ENCODE measurements around the gene TTYH1. TPM values are rescaled to one million over a fixed set of nuclear protein-coding genes. Genes with fewer than 3 reads are reported as not detected.
A peak's percentile ranks its signal among the peaks of the same experiment; 100 is the strongest.

Gene TTYH1
- total RNA-seq, 2 experiments from 2014 or later, result not detected

DNA sequence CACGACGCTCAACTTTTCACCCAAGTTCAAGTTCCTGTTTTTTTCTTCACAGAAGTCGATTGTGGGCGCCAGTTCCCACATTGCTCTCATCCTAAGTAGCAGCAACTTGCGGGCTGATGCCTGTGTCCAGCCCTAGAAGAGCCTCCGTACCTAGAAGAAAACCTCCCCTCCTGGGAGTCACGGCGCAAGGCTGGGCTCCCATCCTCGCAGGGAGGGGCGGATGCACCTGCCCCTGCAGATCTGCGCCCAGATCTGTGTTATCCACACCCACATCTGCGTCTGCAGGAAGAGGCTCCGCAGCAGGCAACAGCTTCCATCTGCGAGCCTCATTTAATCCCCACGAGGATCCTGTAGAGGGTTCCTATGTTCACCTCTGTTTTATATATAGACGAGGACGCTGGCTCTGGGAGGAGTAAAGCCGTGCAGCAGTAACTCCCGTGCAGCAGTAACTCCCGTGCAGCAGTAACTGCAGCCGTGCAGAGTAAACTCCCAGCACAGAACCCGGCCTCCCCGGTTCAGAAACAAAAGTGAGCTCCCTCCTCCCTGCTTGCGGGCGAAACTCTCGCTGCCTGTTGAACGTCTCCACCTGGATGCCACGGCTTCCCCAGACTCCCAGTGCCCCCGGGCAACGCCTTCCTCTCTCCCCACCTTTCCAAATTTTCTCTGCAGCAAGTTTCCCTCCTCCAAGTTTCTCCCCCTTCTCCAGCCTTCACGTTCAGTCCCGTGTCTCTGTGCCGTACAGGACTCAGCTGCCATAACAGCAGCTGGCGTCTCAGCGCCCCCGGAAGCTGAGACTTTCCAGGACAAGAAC, 27.1 kb upstream of the TTYH1 start:
- CTCF ChIA-PET, result interaction anchor here (0.9 to 2.1 kb wide), 3 partner anchors 16 to 64 kb away, joined by 4 to 6 read pairs (median 5); partner anchors contain the start of gene LAIR1
- no peaks in the 10 kb centered on the region for H3K36me3 Mint-ChIP-seq (ENCODE audit: low read depth)
- H3K27ac ChIP-seq (ENCODE audit: low read depth in 1 of 2, low read length in 2 of 2), result peak overlapping the region; percentile 3 to 71
- no peaks in the 10 kb centered on the region for H3K9me3 ChIP-seq (ENCODE audit: control insufficient read depth in 1 of 2, insufficient read depth in 1 of 2, low read length in 2 of 2)
- intact Hi-C loops (cut with DNase I, micrococcal nuclease), result loop anchor here (2.0 kb wide), 2 partner anchors 23 to 31 kb away; partner anchors contain the start of gene LAIR1 (in 1 of the 2)
- H3K36me3 ChIP-seq (ENCODE audit: insufficient read depth, low read length), result no peaks in the 10 kb centered on the region
- peaks cover 45% of the 10 kb centered on the region for H3K4me1 Mint-ChIP-seq (ENCODE audit: low read depth)
- TF ChIP-seq, protein P1, sequence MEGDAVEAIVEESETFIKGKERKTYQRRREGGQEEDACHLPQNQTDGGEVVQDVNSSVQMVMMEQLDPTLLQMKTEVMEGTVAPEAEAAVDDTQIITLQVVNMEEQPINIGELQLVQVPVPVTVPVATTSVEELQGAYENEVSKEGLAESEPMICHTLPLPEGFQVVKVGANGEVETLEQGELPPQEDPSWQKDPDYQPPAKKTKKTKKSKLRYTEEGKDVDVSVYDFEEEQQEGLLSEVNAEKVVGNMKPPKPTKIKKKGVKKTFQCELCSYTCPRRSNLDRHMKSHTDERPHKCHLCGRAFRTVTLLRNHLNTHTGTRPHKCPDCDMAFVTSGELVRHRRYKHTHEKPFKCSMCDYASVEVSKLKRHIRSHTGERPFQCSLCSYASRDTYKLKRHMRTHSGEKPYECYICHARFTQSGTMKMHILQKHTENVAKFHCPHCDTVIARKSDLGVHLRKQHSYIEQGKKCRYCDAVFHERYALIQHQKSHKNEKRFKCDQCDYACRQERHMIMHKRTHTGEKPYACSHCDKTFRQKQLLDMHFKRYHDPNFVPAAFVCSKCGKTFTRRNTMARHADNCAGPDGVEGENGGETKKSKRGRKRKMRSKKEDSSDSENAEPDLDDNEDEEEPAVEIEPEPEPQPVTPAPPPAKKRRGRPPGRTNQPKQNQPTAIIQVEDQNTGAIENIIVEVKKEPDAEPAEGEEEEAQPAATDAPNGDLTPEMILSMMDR (IDR thresholded peaks at IDR 0.05), result no peak
- no peaks in the 10 kb centered on the region for H3K27me3 ChIP-seq (ENCODE audit: control insufficient read depth in 1 of 2, insufficient read depth in 2 of 2, low read length in 2 of 2)
- peak overlapping the region; percentile 68 for H3K4me3 ChIP-seq (ENCODE audit: low read length)
- DNase-seq (peak in 12 of 14 experiments; percentile 7 to 68 (median 44)), ATAC-seq (ENCODE audit: poor library complexity) (peak; percentile 75)
- peaks cover 46% of the 10 kb centered on the region for H3K4me1 ChIP-seq (ENCODE audit: insufficient read depth, low read length)
- H3K4me3 Mint-ChIP-seq, result peak overlapping the region; percentile 92
- H3K9me3 Mint-ChIP-seq, result no peaks in the 10 kb centered on the region
- POLR2A ChIA-PET, result interaction anchor here (0.9 to 2.3 kb wide), 12 partner anchors 9 to 61 kb away, joined by 4 to 31 read pairs (median 8); partner anchors contain the start of genes LAIR1 and LENG8
- no peaks in the 10 kb centered on the region for H3K27me3 Mint-ChIP-seq
- H3K27ac Mint-ChIP-seq, result peak overlapping the region; percentile 82

DNA sequence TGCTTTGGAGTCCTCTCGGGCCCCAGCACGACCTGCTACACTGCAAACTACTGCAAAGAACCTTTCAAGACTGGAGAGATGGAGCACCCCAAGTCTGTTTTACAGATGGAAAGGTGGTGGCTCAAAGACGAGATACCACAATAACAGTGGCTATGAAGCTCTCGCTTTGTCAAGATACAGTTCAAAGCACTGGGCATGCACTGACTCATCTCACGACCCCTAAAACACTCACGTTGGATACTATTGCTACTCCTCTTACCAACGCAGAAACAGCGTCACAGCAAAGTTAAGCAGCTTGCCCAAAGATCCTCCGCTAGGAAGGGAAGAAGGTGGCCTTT, 26.5 kb upstream of the TTYH1 start:
- peak overlapping the region; percentile 68 for H3K4me3 ChIP-seq (ENCODE audit: low read length)

DNA sequence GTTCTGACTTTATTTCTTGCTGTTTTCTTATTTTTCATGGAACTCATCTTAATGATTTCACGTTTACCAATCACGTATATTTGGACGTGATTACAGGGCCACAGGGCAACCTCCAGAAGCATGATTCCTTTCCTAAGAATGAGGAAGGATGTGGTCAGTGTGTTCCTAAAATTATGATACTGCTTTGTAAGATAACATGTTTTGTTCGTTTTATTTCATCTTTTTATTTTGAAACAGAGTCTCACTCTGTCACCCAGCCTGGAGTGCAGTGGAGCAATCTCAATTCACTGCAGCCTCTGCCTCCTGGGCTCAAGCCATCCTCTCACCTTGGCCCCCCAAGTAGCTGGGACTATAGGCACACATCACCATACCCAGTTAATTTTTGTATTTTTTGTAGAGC, 25.7 kb upstream of the TTYH1 start:
- TF ChIP-seq, protein P1 (IDR thresholded peaks at IDR 0.05), result no peak
- H3K4me1 ChIP-seq (ENCODE audit: insufficient read depth, low read length), result peaks cover 44% of the 10 kb centered on the region
- intact Hi-C loops (cut with DNase I, micrococcal nuclease), result loop anchor here (2.0 kb wide), 2 partner anchors 25 to 33 kb away; partner anchors contain the start of gene LAIR1 (in 1 of the 2)
- H3K27ac Mint-ChIP-seq, result no peak overlapping the region
- H3K4me3 ChIP-seq (ENCODE audit: low read length), result no peak overlapping the region
- CTCF ChIA-PET, result interaction anchor here (2.1 kb wide), 1 partner anchor 65 kb away, joined by 5 read pairs; no protein-coding TSS in a partner anchor
- no peaks in the 10 kb centered on the region for H3K9me3 ChIP-seq (ENCODE audit: control insufficient read depth in 1 of 2, insufficient read depth in 1 of 2, low read length in 2 of 2)
- no peaks in the 10 kb centered on the region for H3K9me3 Mint-ChIP-seq
- H3K36me3 ChIP-seq (ENCODE audit: insufficient read depth, low read length), result no peaks in the 10 kb centered on the region
- no peaks in the 10 kb centered on the region for H3K36me3 Mint-ChIP-seq (ENCODE audit: low read depth)
- no peak for DNase-seq
- H3K4me3 Mint-ChIP-seq, result peak overlapping the region; percentile 3
- no peak for ATAC-seq (ENCODE audit: poor library complexity)
- no peak overlapping the region for H3K27ac ChIP-seq (ENCODE audit: low read depth in 1 of 2, low read length in 2 of 2)
- POLR2A ChIA-PET, result interaction anchor here (1.6 to 2.3 kb wide), 4 partner anchors 10 to 62 kb away, joined by 6 to 31 read pairs (median 10); no protein-coding TSS in a partner anchor
- peaks cover 42% of the 10 kb centered on the region for H3K4me1 Mint-ChIP-seq (ENCODE audit: low read depth)
- H3K27me3 ChIP-seq (ENCODE audit: control insufficient read depth in 1 of 2, insufficient read depth in 2 of 2, low read length in 2 of 2), result no peaks in the 10 kb centered on the region
- no peaks in the 10 kb centered on the region for H3K27me3 Mint-ChIP-seq

More for the DNA sequence above, 26.5 kb upstream of the TTYH1 start:
- peak overlapping the region; percentile 92 for H3K4me3 Mint-ChIP-seq
- POLR2A ChIA-PET, result interaction anchor here (0.9 to 2.3 kb wide), 12 partner anchors 9 to 61 kb away, joined by 4 to 31 read pairs (median 8); partner anchors contain the start of genes LAIR1 and LENG8
- ATAC-seq (ENCODE audit: poor library complexity), result peak; percentile 3
- CTCF ChIA-PET, result interaction anchor here (0.9 to 2.1 kb wide), 3 partner anchors 17 to 64 kb away, joined by 4 to 6 read pairs (median 5); partner anchors contain the start of gene LAIR1
- Histone ChIP-seq H3K9me3 (ENCODE audit: control insufficient read depth in 1 of 2, insufficient read depth in 1 of 2, low read length in 2 of 2) (no peaks in the 10 kb centered on the region), H3K36me3 (ENCODE audit: insufficient read depth, low read length) (no peaks in the 10 kb centered on the region), H3K4me1 (ENCODE audit: insufficient read depth, low read length) (peaks cover 44% of the 10 kb centered on the region), H3K27ac (ENCODE audit: low read depth in 1 of 2, low read length in 2 of 2) (peak overlapping the region; percentile 3 to 71), H3K27me3 (ENCODE audit: control insufficient read depth in 1 of 2, insufficient read depth in 2 of 2, low read length in 2 of 2) (no peaks in the 10 kb centered on the region)
- TF ChIP-seq, protein P1 (IDR thresholded peaks at IDR 0.05), result no peak
- no peaks in the 10 kb centered on the region for H3K27me3 Mint-ChIP-seq
- H3K4me1 Mint-ChIP-seq (ENCODE audit: low read depth), result peaks cover 42% of the 10 kb centered on the region
- peak overlapping the region; percentile 82 for H3K27ac Mint-ChIP-seq
- no peak for DNase-seq
- no peaks in the 10 kb centered on the region for H3K9me3 Mint-ChIP-seq
- intact Hi-C loops (cut with DNase I, micrococcal nuclease), result loop anchor here (2.0 kb wide), 2 partner anchors 24 to 32 kb away; partner anchors contain the start of gene LAIR1 (in 1 of the 2)
- H3K36me3 Mint-ChIP-seq (ENCODE audit: low read depth), result no peaks in the 10 kb centered on the region
